ENCODE results near the gene MYO9B.

DNA sequence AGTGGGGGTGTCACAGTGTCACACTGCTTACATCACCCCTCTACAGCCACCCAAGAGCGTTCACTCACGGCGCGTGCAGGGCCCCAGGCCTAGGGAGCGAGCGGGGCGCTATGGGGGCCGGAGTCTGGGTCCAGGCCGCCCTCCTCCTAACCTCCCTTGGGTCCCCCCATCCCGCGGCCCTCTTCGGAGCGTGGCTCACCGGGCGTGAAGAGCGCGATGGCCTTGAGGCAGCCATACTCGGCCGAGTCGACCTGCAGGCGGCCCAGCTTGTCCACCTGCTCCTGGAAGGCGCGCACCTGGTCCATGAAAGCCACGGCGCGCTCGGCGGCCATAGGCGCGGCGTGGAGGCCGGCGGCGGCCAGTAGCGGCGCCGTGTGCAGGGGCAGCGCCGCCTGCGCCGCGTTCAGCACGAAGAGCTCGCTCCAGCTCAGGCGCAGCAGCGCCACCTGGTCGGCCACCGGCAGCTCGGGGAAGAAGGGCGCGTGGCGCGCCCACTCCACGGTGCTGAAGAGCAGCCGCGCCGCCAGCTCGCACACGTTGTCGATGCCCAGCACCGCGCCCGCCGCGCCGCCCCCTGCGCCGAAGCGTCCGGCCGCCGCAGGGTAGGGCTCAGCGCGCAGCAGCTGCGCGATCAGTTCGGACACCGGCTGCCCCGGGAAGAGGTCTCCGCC, 159.9 kb downstream of the MYO9B start:
- TF ChIP-seq, protein P1, sequence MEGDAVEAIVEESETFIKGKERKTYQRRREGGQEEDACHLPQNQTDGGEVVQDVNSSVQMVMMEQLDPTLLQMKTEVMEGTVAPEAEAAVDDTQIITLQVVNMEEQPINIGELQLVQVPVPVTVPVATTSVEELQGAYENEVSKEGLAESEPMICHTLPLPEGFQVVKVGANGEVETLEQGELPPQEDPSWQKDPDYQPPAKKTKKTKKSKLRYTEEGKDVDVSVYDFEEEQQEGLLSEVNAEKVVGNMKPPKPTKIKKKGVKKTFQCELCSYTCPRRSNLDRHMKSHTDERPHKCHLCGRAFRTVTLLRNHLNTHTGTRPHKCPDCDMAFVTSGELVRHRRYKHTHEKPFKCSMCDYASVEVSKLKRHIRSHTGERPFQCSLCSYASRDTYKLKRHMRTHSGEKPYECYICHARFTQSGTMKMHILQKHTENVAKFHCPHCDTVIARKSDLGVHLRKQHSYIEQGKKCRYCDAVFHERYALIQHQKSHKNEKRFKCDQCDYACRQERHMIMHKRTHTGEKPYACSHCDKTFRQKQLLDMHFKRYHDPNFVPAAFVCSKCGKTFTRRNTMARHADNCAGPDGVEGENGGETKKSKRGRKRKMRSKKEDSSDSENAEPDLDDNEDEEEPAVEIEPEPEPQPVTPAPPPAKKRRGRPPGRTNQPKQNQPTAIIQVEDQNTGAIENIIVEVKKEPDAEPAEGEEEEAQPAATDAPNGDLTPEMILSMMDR (IDR thresholded peaks at IDR 0.05; ENCODE audit: borderline replicate concordance, extremely low read depth, low read length, poor library complexity, severe bottlenecking) = peak; percentile 71
- no peak for TF ChIP-seq EZH2 (IDR thresholded peaks at IDR 0.05; ENCODE audit: borderline replicate concordance, low read depth, low read length, severe bottlenecking)

Data from DND-41 (cell line).